Suprapubic skin (tissue), 4 donors: ENCODE results near the gene GSX2. TPM values are rescaled to one million over a fixed set of nuclear protein-coding genes. Genes with fewer than 3 reads are reported as not detected.

Experiments
- DNase-seq, 2 donors: peaks; one replicate each; pipeline ENCODE4 v3.0.0-alpha.2; 2019; ENCODE audit warnings: low spot score in 2 of 2
- H3K27ac ChIP-seq: fragments of 200-600 bp; sonication (generic); one replicate; pipeline ENCODE4 v1.5.1; 2019
- H3K27me3 ChIP-seq: fragments of 200-600 bp; sonication (generic); one replicate; pipeline ENCODE4 v1.5.1; 2019
- H3K36me3 ChIP-seq: fragments of 200-600 bp; sonication (generic); one replicate; pipeline ENCODE4 v1.5.1; 2019
- H3K4me1 ChIP-seq: fragments of 200-600 bp; sonication (generic); one replicate; pipeline ENCODE4 v1.5.1; 2019
- H3K4me3 ChIP-seq: fragments of 200-600 bp; sonication (generic); one replicate; pipeline ENCODE4 v1.5.1; 2019; ENCODE audit warnings: mild to moderate bottlenecking
- H3K9me3 ChIP-seq: fragments of 200-600 bp; sonication (generic); one replicate; pipeline ENCODE4 v1.5.1; 2019
- CTCF ChIP-seq, 2 donors: fragments of 200-600 bp in 1 of 2; fragments of 450-650 bp in 1 of 2; sonication (generic) in 1 of 2; IDR thresholded peaks; one replicate each; pipeline ENCODE4 v1.5.1; 2016 to 2019; ENCODE audit warnings: antibody characterized with exemption in 2 of 2, mild to moderate bottlenecking in 1 of 2, moderate library complexity in 1 of 2
- EP300 ChIP-seq: sonication (generic); formaldehyde crosslinking; IDR thresholded peaks from one replicate; pipeline ENCODE4 v1.6.1; 2017; ENCODE audit warnings: antibody characterized with exemption
- POLR2A ChIP-seq, 2 donors: fragments of 450-650 bp; IDR thresholded peaks; one replicate each; pipeline ENCODE4 v1.6.1; 2017; ENCODE audit warnings: antibody characterized with exemption in 2 of 2, mild to moderate bottlenecking in 2 of 2, moderate library complexity in 2 of 2
- POLR2AphosphoS5 ChIP-seq, 3 donors: sonication (generic); formaldehyde crosslinking; IDR thresholded peaks; one replicate each; pipeline ENCODE4 v1.6.1; 2017; ENCODE audit warnings: antibody characterized with exemption in 3 of 3
- WGBS: methylation state at CpG from one replicate; pipeline ENCODE4 v1.1.5; 2018; 5-methylcytosine and 5-hydroxymethylcytosine counted together
- total RNA-seq, 4 donors: library from RNA; depleted of rRNA; stranded (reverse); fragments of >200 nt; gene quantifications; one replicate each; pipeline ENCODE4 v1.1.0, GENCODE V29; 2016

GSX2 gene
- total RNA-seq, 4 donors from 2014 or later = 0.53 TPM; not detected in 3

- no peak overlapping the region for H3K27ac ChIP-seq
- TF ChIP-seq EP300 (no peak), POLR2A (IDR thresholded peaks at IDR 0.05) (no peak), POLR2AphosphoS5 (IDR thresholded peaks at IDR 0.05) (no peak), CTCF (IDR thresholded peaks at IDR 0.05) (no peak)
- H3K4me3 ChIP-seq = no peak overlapping the region
- H3K27me3 ChIP-seq = no peaks in the 10 kb centered on the region
- no peaks in the 10 kb centered on the region for H3K9me3 ChIP-seq
- WGBS = 39% methylated on average over 1 of the region's 1 CpG
- no peak for DNase-seq
- H3K36me3 ChIP-seq = no peaks in the 10 kb centered on the region
- peaks cover 3% of the 10 kb centered on the region for H3K4me1 ChIP-seq
Observed at GRCh38 chr4:54082168-54082567, 17.8 kb upstream of the GSX2 start.

GRCh38 chr4:54085284-54085683 lies 14.7 kb upstream of the GSX2 start:
- WGBS = 45% methylated on average over 3 of the region's 3 CpGs
- Histone ChIP-seq H3K36me3 (no peaks in the 10 kb centered on the region), H3K4me3 (no peak overlapping the region), H3K9me3 (no peaks in the 10 kb centered on the region), H3K27me3 (no peaks in the 10 kb centered on the region), H3K27ac (peak overlapping the region; percentile 50), H3K4me1 (peaks cover 3% of the 10 kb centered on the region)
- peak in 1 of 2 donors; percentile 90 for DNase-seq
- TF ChIP-seq EP300 (no peak), POLR2AphosphoS5 (IDR thresholded peaks at IDR 0.05) (peak in 1 of 3 donors; percentile 46), CTCF (IDR thresholded peaks at IDR 0.05) (no peak)

GRCh38 chr4:54089875-54090274 lies 10.1 kb upstream of the GSX2 start:
- Histone ChIP-seq H3K4me3 (no peak overlapping the region), H3K4me1 (peaks cover 22% of the 10 kb centered on the region), H3K36me3 (no peaks in the 10 kb centered on the region), H3K9me3 (no peaks in the 10 kb centered on the region), H3K27me3 (peaks cover 28% of the 10 kb centered on the region), H3K27ac (no peak overlapping the region)
- WGBS = 100% methylated on average over 1 of the region's 1 CpG
- no peak for DNase-seq
- TF ChIP-seq POLR2AphosphoS5 (IDR thresholded peaks at IDR 0.05) (no peak), CTCF (IDR thresholded peaks at IDR 0.05) (no peak)

- H3K4me3 ChIP-seq = no peak overlapping the region
- H3K9me3 ChIP-seq = no peaks in the 10 kb centered on the region
- peaks cover 22% of the 10 kb centered on the region for H3K4me1 ChIP-seq
- H3K36me3 ChIP-seq = no peaks in the 10 kb centered on the region
- no peak for DNase-seq
- peaks cover 33% of the 10 kb centered on the region for H3K27me3 ChIP-seq
- H3K27ac ChIP-seq = peak overlapping the region; percentile 47
- no peak for TF ChIP-seq POLR2A (IDR thresholded peaks at IDR 0.05)
- no peak for TF ChIP-seq CTCF (IDR thresholded peaks at IDR 0.05)
- no peak for TF ChIP-seq EP300
- TF ChIP-seq POLR2AphosphoS5 (IDR thresholded peaks at IDR 0.05) = no peak
- WGBS = 95% methylated on average over 8 of the region's 8 CpGs
Observed at GRCh38 chr4:54090404-54090803, 9.6 kb upstream of the GSX2 start.

- TF ChIP-seq POLR2A (IDR thresholded peaks at IDR 0.05) (no peak), POLR2AphosphoS5 (IDR thresholded peaks at IDR 0.05) (no peak), EP300 (no peak), CTCF (IDR thresholded peaks at IDR 0.05) (no peak)
- Histone ChIP-seq H3K9me3 (no peaks in the 10 kb centered on the region), H3K27me3 (peaks cover 40% of the 10 kb centered on the region), H3K4me1 (peaks cover 22% of the 10 kb centered on the region), H3K4me3 (peak overlapping the region; percentile 54), H3K27ac (peak overlapping the region; percentile 47), H3K36me3 (no peaks in the 10 kb centered on the region)
- no peak for DNase-seq
- WGBS = 20% methylated on average over 24 of the region's 27 CpGs
Observed at GRCh38 chr4:54090804-54091623, 8.9 kb upstream of the GSX2 start.
